NB4 (cell line): ENCODE results near the gene PIRT.
A peak's percentile ranks its signal among the peaks of the same experiment; 100 is the strongest.

Experiments used
- DNase-seq: peaks from one replicate; pipeline ENCODE4 v3.0.0; 2010; ENCODE audit warnings: low read depth
- H3K4me3 ChIP-seq: one replicate; pipeline ENCODE4 v1.5.1; 2011; ENCODE audit warnings: mild to moderate bottlenecking, low read depth, low read length, moderate library complexity
- MYC ChIP-seq: IDR thresholded peaks from 2 replicates; pipeline ENCODE4 v1.6.1; 2011; ENCODE audit warnings: low read depth, low read length
- POLR2A ChIP-seq: IDR thresholded peaks from 2 replicates; pipeline ENCODE4 v1.6.1; 2011; ENCODE audit warnings: mild to moderate bottlenecking; ENCODE audit not compliant: insufficient read length; ENCODE audit errors: extremely low read depth
- TF ChIP-seq, protein P1 (sequence below): IDR thresholded peaks from one replicate; pipeline ENCODE4 v1.5.1; 2012; ENCODE audit warnings: low read depth, low read length
- TF ChIP-seq, protein P2 (sequence below): IDR thresholded peaks from 2 replicates; pipeline ENCODE4 v1.6.1; 2011; ENCODE audit warnings: low read depth, low read length

The PIRT gene

GRCh38 chr17:10837921-10838320, at the start of gene PIRT:
PIRT (minus strand) TSS chr17:10838087; CDS start chr17:10825645, 12,442 bp downstream.
- no peak for DNase-seq
- H3K4me3 ChIP-seq, result no peak within 1 kb of the TSS
- TF ChIP-seq, protein P1, sequence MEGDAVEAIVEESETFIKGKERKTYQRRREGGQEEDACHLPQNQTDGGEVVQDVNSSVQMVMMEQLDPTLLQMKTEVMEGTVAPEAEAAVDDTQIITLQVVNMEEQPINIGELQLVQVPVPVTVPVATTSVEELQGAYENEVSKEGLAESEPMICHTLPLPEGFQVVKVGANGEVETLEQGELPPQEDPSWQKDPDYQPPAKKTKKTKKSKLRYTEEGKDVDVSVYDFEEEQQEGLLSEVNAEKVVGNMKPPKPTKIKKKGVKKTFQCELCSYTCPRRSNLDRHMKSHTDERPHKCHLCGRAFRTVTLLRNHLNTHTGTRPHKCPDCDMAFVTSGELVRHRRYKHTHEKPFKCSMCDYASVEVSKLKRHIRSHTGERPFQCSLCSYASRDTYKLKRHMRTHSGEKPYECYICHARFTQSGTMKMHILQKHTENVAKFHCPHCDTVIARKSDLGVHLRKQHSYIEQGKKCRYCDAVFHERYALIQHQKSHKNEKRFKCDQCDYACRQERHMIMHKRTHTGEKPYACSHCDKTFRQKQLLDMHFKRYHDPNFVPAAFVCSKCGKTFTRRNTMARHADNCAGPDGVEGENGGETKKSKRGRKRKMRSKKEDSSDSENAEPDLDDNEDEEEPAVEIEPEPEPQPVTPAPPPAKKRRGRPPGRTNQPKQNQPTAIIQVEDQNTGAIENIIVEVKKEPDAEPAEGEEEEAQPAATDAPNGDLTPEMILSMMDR, result no peak
- TF ChIP-seq MYC (no peak), POLR2A (no peak)
- TF ChIP-seq, protein P2, sequence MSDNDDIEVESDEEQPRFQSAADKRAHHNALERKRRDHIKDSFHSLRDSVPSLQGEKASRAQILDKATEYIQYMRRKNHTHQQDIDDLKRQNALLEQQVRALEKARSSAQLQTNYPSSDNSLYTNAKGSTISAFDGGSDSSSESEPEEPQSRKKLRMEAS, result no peak

DNA sequence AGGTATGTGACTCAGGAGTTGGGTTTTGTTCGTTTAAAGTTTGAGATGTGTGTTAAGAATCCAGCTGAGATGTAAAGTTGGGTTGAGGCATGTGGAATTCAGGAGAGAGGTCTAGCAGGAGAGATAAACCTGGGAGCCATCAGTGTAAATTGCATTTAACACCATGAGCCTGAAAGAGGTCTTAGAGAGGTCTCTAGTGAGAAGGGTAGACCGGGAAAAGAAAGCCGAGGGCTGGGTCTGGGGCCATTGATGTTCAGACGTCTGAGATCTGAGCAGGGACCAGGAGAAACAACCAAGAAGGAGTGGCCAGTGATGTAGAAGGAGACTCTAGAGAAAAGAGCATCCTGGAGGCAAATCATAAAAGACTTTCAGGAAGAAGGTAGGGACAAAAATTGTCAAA, 44.1 kb upstream of the PIRT start:
- no peak for DNase-seq
- H3K4me3 ChIP-seq, result no peak overlapping the region
- TF ChIP-seq, protein P1, result no peak
- no peak for TF ChIP-seq POLR2A
- no peak for TF ChIP-seq MYC
- TF ChIP-seq, protein P2, result no peak

GRCh38 chr17:10879190-10879836, 41.4 kb upstream of the PIRT start:
- no peak for TF ChIP-seq POLR2A
- TF ChIP-seq, protein P1, result peak; percentile 44
- DNase-seq, result peak; percentile 55
- no peak overlapping the region for H3K4me3 ChIP-seq

- DNase-seq, result peak; percentile 59
- TF ChIP-seq MYC, result no peak
- TF ChIP-seq, protein P1, result peak; percentile 50
- no peak overlapping the region for H3K4me3 ChIP-seq
Observed at GRCh38 chr17:10875984-10876555, 38.2 kb upstream of the PIRT start.

DNA sequence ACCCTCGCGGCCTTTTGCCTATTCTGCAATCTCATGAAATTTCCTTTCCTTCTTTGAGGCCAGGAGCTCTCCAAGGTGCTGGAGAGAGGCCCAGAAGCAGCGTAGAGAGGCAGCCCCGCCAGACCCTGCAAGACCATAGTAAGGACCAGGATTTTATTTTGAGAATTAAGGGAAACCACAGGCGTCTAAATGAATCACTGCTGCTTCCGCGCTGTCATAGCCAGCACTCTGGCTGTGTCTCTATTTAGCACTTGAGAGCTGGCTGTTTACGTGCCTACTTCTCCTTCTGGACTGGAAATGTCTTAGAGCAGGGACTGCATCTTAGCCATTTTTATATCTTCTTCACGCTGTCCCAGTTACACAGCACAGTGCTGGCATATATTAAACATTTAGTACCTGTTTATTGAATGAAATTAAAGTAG, 37.6 kb upstream of the PIRT start:
- TF ChIP-seq, protein P1, result no peak
- TF ChIP-seq POLR2A, result no peak
- TF ChIP-seq, protein P2, result no peak
- TF ChIP-seq MYC, result no peak
- no peak overlapping the region for H3K4me3 ChIP-seq
- DNase-seq, result peak; percentile 57

GRCh38 chr17:10871914-10872313, 34.0 kb upstream of the PIRT start:
- no peak overlapping the region for H3K4me3 ChIP-seq
- TF ChIP-seq, protein P2, result no peak
- TF ChIP-seq POLR2A (no peak), MYC (no peak)
- TF ChIP-seq, protein P1, result no peak
- peak; percentile 14 for DNase-seq
